Measurements from ENCODE around the gene ECT2.
A peak's percentile ranks its signal among the peaks of the same experiment; 100 is the strongest.
"Not testable (repeated sequence)": the region's sequence is repeated elsewhere in the genome, so short reads cannot be mapped to it uniquely, and the experiment has no call there.

The ECT2 gene, protein sequence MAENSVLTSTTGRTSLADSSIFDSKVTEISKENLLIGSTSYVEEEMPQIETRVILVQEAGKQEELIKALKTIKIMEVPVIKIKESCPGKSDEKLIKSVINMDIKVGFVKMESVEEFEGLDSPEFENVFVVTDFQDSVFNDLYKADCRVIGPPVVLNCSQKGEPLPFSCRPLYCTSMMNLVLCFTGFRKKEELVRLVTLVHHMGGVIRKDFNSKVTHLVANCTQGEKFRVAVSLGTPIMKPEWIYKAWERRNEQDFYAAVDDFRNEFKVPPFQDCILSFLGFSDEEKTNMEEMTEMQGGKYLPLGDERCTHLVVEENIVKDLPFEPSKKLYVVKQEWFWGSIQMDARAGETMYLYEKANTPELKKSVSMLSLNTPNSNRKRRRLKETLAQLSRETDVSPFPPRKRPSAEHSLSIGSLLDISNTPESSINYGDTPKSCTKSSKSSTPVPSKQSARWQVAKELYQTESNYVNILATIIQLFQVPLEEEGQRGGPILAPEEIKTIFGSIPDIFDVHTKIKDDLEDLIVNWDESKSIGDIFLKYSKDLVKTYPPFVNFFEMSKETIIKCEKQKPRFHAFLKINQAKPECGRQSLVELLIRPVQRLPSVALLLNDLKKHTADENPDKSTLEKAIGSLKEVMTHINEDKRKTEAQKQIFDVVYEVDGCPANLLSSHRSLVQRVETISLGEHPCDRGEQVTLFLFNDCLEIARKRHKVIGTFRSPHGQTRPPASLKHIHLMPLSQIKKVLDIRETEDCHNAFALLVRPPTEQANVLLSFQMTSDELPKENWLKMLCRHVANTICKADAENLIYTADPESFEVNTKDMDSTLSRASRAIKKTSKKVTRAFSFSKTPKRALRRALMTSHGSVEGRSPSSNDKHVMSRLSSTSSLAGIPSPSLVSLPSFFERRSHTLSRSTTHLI

DNA sequence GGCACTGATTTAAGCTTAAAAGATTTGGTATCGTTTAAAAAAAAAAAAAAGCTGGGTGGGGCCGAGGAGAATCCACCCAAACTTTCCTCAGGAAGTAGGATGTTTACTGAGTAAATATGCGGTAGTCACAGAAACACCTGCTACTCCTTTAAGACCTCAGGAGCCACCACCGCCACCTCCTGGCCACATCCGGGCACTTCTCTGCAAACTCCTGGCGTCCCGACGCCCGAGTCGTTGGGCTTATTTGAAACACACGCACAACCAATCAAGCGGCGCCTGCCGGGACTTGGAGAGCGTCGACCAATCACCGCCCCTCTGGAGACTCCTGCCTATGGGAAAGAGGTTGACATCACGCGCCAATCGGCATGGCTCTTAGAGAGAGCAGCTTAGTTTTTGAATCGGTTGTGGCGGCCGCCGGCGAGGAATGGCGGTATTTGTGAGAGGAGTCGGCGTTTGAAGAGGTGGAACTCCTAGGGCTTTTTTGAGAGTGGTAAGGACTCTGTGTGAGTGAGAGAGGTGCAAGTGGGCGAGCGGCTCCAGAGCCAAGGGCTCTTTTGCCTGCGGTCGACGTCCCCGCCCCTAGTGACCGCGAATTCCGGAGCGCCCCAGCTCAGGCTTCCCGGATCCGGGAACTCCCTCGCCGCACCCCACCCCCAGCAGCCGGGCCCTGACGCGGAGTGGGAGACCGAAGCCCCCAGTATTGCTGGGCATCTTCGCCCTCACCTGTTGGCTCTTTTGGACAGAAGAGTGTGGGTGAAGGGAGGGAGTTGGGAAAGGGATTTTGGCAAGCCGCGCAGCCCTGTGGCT, at the start of gene ECT2:
Gene ECT2 (plus strand): TSS at position 359 of the 807 bp plus-strand sequence. CDS start 3,805 bp downstream, outside the sequence.
- DNase-seq, result peak; percentile 99

DNA sequence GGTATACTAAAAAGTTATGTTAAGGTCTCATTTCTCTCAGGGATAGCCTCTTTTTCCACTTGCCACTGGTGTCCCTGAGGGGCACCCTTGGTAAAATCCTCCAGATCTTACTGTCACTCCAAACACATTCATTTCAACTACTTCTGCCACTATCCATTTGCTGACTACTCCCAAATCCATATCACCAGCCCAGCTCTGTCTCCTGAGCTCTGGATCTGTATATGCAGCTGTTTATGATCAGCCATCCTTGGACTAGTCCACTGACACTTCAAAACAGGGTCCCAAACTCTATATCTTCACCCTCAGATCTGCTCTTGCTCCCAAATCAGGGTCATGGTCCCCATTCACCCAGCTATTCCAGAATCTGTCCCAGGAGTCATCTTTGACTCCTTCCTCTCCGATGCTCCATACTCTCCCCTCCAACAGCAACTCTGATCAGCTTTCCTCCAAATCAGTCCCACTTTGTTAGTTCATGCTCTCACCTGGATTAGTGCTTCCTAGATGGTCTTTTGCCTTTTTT, 49.5 kb upstream of the ECT2 start:
- no peak for DNase-seq

DNA sequence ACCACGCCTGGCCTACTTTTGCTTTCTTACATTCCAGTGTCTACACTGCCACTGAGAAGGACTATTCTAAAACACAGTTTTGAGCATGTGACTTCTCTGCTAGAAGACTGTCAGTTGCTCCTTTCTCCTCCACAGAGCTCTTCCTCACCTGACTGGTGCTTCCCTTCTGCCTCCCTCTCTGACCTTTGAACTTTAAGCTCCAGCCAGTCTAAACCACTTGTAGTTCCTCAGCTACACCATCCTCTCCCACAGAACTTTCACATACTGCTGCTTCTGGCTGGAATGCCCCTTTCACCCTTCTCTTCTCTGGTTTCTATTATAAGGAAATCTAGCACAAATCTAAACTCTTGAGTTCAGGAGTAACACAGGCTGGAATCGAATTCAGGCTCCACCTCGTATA, 48.8 kb upstream of the ECT2 start:
- DNase-seq, result no peak

DNA sequence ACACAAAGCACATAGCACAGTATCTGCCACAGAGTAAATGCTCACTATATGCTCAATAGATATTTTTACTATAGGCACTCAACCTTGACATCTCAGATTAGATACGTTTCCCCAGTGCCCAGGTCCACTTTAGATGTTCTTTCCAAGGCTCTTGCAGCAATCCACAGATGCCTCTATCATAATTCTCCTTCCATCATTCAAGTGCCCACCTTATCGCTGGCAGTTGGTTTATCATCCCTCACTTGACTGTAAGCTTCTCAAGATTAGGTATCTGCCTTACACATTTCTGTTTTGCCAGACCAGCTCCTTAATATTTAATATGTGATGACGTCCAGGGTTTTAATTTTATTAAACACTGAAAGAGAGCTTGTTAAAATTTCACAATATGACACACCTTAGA, 48.3 kb upstream of the ECT2 start:
- no peak for DNase-seq

DNA sequence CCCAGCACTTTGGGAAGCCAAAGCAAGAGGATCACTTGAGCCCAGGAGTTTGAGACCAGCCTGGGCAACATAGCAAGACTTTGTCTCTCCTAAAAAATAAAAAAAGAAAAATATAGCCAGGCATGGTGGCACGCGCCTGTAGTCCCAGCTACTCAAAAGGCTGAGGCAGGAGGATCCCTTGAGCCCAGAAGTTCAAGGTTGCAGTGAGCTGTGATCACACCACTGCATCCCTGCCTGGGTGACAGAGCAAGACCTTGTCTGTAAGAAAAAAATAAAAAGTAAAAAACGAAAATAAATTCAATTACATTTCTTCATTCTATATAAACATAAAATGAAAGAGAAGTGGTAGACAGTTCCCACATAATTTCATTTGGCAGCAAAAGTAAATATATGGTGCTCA, 47.8 kb upstream of the ECT2 start:
- not testable (repeated sequence) for DNase-seq

DNA sequence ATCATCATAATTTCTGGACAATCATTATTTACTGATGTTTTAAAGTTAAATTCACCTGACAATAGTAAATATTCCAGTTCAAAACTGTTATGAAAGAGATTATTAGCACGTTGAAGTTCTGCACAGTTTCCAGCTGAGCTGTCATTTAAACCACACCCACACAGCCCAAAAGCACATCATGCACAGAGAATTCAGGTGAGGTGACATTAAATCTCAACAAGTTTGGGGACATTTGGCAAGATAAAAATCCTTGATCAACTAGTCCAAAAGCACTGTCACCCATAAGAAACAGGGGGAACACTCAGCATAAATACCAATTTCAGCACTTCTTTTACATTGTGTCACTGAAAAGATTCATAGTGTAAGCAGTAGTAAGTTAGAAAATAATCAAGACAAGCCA, 46.5 kb upstream of the ECT2 start:
- no peak for DNase-seq

DNA sequence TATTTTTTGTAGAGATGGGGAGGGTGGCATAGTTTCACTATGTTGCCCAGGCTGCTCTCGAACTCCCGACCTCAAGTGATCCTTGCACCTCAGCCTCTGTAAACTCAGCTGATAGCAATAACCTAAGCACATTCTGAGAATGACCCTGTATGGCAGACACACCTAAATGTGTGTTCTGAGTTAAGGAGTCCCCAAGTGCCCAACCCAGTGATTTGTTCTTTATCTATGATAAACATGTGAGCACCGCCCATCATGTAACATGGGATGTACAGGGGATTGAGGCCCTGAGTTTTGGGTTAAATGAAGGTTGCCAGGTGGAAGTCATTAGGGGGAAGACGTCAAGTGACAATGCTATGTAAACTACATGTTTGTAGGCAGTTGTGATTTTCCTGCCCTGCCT, 45.4 kb upstream of the ECT2 start:
- DNase-seq, result no peak

DNA sequence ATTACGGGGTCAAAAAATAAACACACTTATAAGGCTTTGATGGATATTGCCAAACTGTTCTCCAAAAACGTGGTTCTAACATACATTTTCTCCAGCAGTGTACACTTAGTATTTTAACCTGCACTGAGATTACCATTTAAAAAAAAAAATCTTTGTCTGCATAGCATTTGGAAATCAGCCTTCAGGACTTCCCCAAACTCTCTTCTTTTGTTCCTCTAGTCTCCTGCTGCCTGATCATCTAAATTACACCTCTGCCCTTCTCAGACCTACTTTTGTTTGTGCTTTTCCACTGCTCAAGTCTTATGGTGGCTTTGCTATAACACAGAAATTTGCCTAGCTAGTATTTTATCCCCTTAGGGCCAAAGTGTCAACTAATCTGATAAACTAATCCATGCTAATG, 43.5 kb upstream of the ECT2 start:
- peak in 1 of 2 experiments; percentile 14 for DNase-seq

DNA sequence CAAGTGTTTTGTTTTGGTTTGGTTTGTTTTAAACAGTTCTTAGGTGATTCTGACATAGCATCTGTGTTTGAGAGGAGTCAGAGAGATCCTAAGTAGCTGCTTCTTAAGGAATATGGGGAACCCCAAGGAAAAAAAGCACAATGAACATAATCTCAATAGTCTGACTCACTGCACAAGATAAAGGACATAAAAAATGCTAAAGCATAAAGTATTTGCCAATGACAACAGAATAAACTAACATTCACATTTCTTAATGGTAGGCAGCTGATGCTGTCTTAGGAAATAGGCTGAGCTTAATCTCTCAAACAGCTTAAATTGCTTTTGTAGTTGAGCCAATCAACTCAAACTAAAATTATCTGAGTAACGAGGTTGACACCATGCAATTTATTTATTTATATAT, 42.6 kb upstream of the ECT2 start:
- DNase-seq, result no peak

DNA sequence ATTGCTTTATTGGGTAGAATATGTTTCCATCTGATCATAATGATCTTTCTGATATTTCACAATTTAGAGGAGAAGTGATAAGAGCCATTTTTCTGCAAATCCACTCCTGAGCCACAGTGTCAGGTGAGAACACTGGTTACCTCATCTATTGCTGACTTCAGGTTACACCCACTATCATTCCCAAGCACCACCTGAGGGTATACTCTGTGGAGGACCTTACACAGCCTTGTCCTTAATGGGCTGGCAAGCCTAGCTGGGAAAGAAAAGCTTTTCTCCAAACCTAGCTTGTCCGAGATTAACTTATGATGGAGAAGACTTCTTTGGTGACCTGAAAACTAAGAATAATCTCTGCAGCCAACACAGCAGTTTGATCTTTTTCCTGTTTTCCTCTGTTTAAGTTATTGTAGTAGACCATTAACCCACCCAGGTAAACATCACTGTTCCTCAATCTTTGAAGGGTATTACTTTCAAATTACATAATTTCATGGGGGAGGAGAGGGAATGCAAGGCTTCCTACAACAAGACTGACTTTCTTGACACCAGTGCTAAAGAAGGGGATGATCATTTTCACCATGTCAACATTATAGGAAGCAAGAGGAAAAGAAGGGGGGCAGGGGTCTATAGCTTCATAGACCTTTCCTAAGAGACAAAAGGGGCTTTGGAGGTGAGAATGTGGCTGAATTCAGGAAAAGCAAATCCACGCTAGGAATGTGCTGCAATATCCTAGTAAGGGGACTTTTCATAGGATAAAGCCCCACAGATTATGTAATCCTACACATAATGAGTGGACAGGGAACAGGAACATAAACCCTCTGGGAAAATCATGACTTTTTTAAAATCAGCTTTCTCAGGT, 41.4 kb upstream of the ECT2 start:
- DNase-seq, result no peak

DNA sequence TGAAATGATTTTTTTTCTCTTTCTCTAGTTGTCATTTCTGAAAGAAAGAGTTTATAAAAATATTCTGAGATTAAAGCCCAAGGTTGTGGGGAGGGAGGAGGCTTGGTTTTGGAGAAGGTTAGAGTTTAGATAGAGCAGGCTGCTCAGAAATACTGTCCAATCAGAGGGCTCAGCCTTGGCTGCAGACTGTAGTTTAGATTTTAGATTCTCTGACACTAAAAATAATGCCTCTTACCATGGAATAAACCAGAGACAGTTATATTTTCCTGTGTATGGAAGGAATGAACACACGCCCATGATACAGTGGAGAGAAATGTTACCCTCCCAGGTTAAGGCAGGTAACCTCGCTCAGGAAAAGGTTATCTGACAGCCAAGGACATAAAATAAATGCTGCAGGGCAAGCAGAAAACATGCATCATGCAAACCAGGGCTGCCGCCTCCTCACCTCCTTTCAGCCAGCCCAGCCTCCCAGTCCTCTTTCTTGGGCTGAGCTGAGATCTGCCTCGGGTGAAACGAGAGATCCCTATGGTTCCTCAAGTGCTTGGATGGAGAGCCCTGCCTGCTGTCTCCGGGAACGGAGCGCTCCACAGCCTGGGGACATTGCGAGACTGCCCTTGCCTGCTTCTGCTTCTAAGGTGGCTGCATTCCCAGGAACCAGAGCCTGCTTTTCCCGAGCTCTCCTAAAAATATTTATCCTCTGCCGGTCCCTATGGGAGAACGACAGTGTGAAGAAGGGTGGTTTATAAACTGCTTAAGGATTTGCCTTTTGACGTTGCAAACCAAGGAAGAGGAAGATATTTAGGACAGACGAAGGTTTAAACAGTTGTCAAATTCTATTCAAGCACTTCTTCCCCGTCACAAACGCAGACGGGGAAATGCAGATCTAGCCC, 40.5 kb upstream of the ECT2 start:
- DNase-seq, result peak; percentile 13 to 24

DNA sequence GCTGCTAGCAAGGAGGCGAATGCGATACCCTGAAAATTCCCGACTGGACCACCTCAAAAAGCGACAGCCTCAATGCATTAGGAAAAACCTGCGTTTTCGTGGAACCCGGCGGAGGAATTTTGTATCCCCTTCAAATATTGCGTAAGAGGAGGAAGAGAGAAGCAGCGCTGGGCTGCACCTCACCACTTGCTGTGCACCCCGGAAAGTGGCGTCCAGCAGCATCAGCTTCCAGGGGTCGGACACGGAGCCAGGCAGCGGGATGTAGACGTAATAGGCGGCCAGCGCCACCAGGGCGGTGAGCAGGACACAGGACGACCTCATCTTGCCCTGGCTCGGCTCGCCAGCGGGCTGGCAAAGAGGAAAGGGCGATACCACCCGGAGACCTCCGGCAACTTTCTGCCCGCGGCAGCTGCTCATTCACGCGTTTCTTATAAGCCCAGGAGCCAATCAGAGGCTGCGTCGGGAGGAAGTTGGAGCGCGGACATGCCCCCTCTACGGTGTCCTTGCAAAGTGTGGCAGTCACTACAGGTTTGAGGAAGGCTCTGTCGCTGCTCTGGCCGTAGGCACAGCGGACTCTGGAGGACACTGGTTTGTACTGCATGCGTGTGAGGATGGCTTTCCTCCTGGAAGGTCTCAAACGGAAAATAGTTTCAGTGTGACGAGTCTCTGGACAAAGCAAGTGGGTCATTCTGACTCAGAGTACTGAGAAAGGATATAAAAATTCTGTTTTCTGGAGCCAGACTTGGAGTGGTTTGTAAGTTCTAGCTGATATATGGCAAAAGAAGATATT, 39.7 kb upstream of the ECT2 start, which contains the start of gene NCEH1:
Gene NCEH1 (minus strand): TSS at position 404 of the 790 bp plus-strand sequence. CDS start 83 bp downstream, at position 321.
- DNase-seq, result peak; percentile 99

DNA sequence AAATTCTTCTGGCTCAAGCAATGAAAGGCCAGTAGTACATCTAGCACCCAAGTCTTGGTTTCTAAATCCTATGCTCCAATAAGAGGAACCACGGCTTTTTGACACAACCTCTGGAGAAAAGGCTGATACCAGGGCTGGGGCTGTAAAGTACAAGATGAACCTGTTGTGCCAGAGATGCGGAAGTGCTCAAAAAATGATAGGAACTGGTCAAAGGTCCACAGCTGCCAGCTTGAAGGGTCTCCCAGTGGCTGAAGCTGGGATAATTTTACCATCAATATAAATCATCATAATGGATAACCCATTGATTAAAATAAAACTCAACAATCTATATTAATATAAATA, 39.1 kb upstream of the ECT2 start:
- peak; percentile 83 for DNase-seq

DNA sequence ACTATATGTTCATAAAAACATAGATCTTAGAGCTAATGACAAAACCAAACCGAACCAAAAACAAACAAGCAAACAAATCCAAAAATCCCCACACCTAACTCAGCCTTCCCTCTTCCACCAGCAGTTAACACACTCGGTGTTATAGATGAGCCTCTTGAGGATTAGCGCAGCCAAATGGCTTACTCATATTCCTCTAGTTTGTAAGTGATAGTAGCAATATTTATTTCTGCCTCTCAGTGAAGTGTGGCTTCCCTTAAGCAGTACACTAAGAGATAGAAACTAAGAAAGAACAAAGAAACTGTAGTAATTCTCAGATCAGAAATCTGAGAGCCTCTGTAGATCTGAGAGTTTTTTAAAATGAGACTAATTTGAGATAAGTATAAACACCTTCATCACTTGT, 37.2 kb upstream of the ECT2 start:
- DNase-seq, result no peak

DNA sequence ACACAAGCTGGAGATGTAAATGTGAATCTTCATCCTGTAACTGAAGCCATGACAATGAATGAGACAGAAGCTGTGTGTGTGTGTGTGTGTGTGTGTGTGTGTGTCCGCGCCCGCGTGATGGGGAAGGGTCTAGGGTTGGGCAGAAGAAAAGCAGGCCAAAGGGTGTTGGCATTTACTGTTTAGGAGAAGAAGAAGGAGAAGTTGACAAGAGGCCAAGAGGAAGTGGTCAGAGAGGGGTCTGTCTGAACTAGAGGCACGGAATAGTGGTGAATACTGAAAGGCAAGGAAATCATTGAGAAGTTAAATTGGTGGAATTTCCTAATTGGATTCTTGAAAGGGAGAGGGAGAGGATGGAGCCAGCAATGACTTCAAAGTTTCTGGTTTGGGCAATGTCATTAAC, 34.0 kb upstream of the ECT2 start:
- DNase-seq, result peak; percentile 68 to 85

DNA sequence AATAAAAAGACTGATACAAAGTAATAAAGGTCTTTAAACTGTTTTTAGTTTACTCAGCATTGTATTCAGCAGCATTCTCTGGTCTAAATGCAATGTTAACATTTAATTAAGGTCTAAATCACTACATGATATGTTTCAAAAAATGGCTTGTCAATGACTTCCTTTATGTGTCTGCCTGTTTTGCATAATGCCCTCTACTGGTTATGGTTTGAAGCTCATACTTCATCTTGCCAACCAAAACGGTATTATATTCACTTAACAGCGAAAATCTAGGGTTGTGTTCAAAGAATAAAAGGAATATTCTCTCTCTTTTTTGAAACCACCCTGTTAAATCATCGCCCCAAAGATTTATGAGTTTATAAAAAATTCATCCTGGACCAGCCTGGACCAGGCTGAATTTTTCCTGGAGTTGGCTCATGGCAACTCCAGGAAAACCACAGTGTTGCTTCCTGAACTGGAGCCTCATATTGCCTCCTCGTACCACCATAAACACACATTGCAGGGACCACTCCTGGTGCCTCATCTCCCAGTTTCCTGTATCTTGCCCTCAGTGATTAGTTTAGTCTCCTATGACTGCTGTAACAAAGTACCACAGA, 32.9 kb upstream of the ECT2 start:
- peak; percentile 36 to 70 for DNase-seq

DNA sequence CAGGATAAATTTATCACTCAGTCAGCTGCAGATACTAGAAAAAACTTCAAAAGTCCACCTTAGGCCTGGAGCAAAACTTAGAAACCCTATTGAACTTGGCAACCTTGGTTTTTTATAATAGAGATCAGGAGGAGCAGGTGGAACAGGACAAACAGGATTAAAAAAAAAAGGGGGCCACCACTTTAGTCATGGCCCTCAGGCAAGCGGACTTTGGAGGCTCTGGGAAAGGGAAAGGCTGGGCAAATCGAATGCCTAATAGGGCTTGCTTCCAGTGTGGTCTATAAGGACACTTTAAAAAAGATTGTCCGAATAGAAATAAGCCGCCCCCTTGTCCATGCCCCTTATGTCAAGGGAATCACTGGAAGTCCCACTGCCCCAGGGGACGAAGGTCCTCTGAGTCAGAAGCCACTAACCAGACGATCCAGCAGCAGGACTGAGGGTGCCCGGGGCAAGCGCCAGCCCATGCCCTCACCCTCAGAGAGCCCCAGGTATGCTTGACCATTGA, 27.9 kb upstream of the ECT2 start:
- not testable (repeated sequence) for DNase-seq

DNA sequence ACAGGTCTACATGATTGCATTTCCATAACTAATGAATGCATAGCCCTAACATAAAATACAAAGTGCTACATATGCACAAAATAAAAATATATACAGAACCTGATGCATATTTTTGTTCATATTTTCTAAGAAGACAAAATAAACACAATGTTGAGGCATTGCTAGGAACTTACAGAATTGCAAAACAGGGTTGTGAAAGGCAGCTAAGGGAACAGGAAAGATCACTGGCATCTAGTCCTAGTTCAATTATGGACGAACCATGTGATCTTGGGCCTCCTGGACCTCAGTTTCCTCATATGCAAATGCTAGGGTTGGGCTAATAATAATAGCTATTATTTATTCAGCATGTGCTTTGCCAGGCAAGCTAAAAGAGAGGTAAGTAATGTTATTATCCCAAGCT, 24.1 kb upstream of the ECT2 start:
- DNase-seq, result no peak

DNA sequence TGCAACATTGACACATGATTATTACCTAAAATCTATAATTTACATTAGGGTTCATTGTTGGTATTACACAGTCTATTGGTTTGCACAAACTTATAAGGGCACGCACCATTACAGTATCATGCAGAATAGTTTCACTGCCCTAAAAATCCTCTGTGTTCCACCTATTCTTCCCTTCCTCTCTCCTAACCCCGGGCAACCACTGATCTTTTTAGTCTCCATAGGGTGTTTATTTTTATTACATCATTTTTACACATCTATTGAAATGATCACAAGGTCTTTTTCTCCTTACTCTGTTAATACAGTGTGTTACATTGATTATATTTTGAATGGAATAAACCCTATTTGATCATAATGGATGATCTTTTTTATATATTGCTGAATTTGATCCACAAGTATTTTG, 15.5 kb upstream of the ECT2 start:
- no peak for DNase-seq

Measured in Kasumi-1 (cell line).